Activated naive CD4-positive, alpha-beta T cell treated with anti-CD3 and anti-CD28 coated beads for 36 hours (primary cell): Measurements from ENCODE around the gene KCNQ1. TPM values are rescaled to one million over a fixed set of nuclear protein-coding genes. Genes with fewer than 3 reads are reported as not detected.

ENCODE experiments used
- CTCF ChIA-PET: fragments of 350-600 bp; sonication (Branson Sonifier 250); formaldehyde crosslinking; loops from one replicate; lab custom pipeline; 2021; ENCODE audit warnings: antibody characterized with exemption; lab: Charles Lee
- DNase-seq: peaks from one replicate; pipeline ENCODE4 v3.0.0-alpha.2; 2020
- H3K27ac Mint-ChIP-seq: one replicate; pipeline ENCODE4 v1.8.0; 2021; ENCODE audit warnings: mild to moderate bottlenecking, mixed read lengths
- H3K27me3 Mint-ChIP-seq: one replicate; pipeline ENCODE4 v1.8.0; 2021; ENCODE audit warnings: low read depth, mixed read lengths
- H3K36me3 Mint-ChIP-seq: one replicate; pipeline ENCODE4 v1.8.0; 2021; ENCODE audit warnings: low read depth, mixed read lengths
- H3K4me1 Mint-ChIP-seq: one replicate; pipeline ENCODE4 v1.8.0; 2021; ENCODE audit warnings: low read depth, mixed read lengths
- H3K4me3 Mint-ChIP-seq: one replicate; pipeline ENCODE4 v1.8.0; 2021; ENCODE audit warnings: mild to moderate bottlenecking, moderate library complexity, mixed read lengths
- H3K9me3 Mint-ChIP-seq: one replicate; pipeline ENCODE4 v1.8.0; 2021; ENCODE audit warnings: mixed read lengths
- intact Hi-C: fragments of 100-400 bp; cut with micrococcal nuclease; formaldehyde crosslinking; loops from one replicate; pipeline ENCODE4 v1.15.1; 2023
- total RNA-seq, 2 experiments: library from RNA; stranded (reverse); gene quantifications; one replicate each; pipeline ENCODE4 v1.2.3, GENCODE V29; 2021

KCNQ1 gene
- total RNA-seq, 2 experiments from 2014 or later: 10.6 to 10.8 TPM

- no peaks in the 10 kb centered on the region for H3K9me3 Mint-ChIP-seq
- H3K36me3 Mint-ChIP-seq: peaks cover 4% of the 10 kb centered on the region
- H3K4me1 Mint-ChIP-seq: peaks cover 16% of the 10 kb centered on the region
- CTCF ChIA-PET: interaction anchor here (0.6 to 6.1 kb wide), 4 partner anchors 10 to 97 kb away, joined by 3 to 38 read pairs (median 14); no protein-coding TSS in a partner anchor
- H3K27ac Mint-ChIP-seq: no peak overlapping the region
- H3K4me3 Mint-ChIP-seq: peak overlapping the region; percentile 84
- intact Hi-C loops: loop anchor here (5.0 kb wide), 1 partner anchor 205 kb away; no protein-coding TSS in a partner anchor
- DNase-seq: no peak
- no peaks in the 10 kb centered on the region for H3K27me3 Mint-ChIP-seq
Measured at GRCh38 chr11:2402106-2402505, 42.7 kb upstream of the KCNQ1 start.

GRCh38 chr11:2402890-2403645 is 41.7 kb upstream of the KCNQ1 start:
- H3K4me1 Mint-ChIP-seq: peaks cover 16% of the 10 kb centered on the region
- intact Hi-C loops: loop anchor here (5.0 kb wide), 1 partner anchor 206 kb away; no protein-coding TSS in a partner anchor
- DNase-seq: no peak
- H3K27ac Mint-ChIP-seq: no peak overlapping the region
- H3K27me3 Mint-ChIP-seq: no peaks in the 10 kb centered on the region
- H3K4me3 Mint-ChIP-seq: peak overlapping the region; percentile 84
- H3K36me3 Mint-ChIP-seq: peaks cover 4% of the 10 kb centered on the region
- H3K9me3 Mint-ChIP-seq: no peaks in the 10 kb centered on the region
- CTCF ChIA-PET: interaction anchor here (0.6 to 4.2 kb wide), 3 partner anchors 17 to 809 kb away, joined by 3 to 20 read pairs (median 8); no protein-coding TSS in a partner anchor

- H3K9me3 Mint-ChIP-seq: no peaks in the 10 kb centered on the region
- H3K36me3 Mint-ChIP-seq: peaks cover 4% of the 10 kb centered on the region
- intact Hi-C loops: loop anchor here (5.0 kb wide), 1 partner anchor 207 kb away; no protein-coding TSS in a partner anchor
- DNase-seq: no peak
- peaks cover 13% of the 10 kb centered on the region for H3K4me1 Mint-ChIP-seq
- no peak overlapping the region for H3K27ac Mint-ChIP-seq
- H3K4me3 Mint-ChIP-seq: no peak overlapping the region
- no peaks in the 10 kb centered on the region for H3K27me3 Mint-ChIP-seq
- CTCF ChIA-PET: no interaction called here
Measured at GRCh38 chr11:2404735-2405196, 40.0 kb upstream of the KCNQ1 start.

GRCh38 chr11:2406451-2406850 is 38.4 kb upstream of the KCNQ1 start:
- intact Hi-C loops: no loop called here
- no peaks in the 10 kb centered on the region for H3K9me3 Mint-ChIP-seq
- CTCF ChIA-PET: interaction anchor here (1.0 kb wide), 1 partner anchor 100 kb away, joined by 3 read pairs; no protein-coding TSS in a partner anchor
- H3K4me3 Mint-ChIP-seq: no peak overlapping the region
- H3K27ac Mint-ChIP-seq: no peak overlapping the region
- H3K4me1 Mint-ChIP-seq: peaks cover 11% of the 10 kb centered on the region
- no peak for DNase-seq
- H3K36me3 Mint-ChIP-seq: peaks cover 3% of the 10 kb centered on the region
- no peaks in the 10 kb centered on the region for H3K27me3 Mint-ChIP-seq

GRCh38 chr11:2406878-2407410 is 37.9 kb upstream of the KCNQ1 start:
- CTCF ChIA-PET: interaction anchor here (1.0 kb wide), 1 partner anchor 101 kb away, joined by 3 read pairs; no protein-coding TSS in a partner anchor
- no peak overlapping the region for H3K4me3 Mint-ChIP-seq
- H3K36me3 Mint-ChIP-seq: peaks cover 3% of the 10 kb centered on the region
- H3K27ac Mint-ChIP-seq: no peak overlapping the region
- no peaks in the 10 kb centered on the region for H3K9me3 Mint-ChIP-seq
- intact Hi-C loops: no loop called here
- DNase-seq: no peak
- peaks cover 6% of the 10 kb centered on the region for H3K4me1 Mint-ChIP-seq
- no peaks in the 10 kb centered on the region for H3K27me3 Mint-ChIP-seq

- intact Hi-C loops: no loop called here
- H3K9me3 Mint-ChIP-seq: no peaks in the 10 kb centered on the region
- H3K36me3 Mint-ChIP-seq: no peaks in the 10 kb centered on the region
- DNase-seq: no peak
- H3K4me1 Mint-ChIP-seq: no peaks in the 10 kb centered on the region
- no peak overlapping the region for H3K4me3 Mint-ChIP-seq
- CTCF ChIA-PET: interaction anchor here (1.0 to 1.5 kb wide), 2 partner anchors 11 to 12 kb away, joined by 3 to 5 read pairs; no protein-coding TSS in a partner anchor
- no peak overlapping the region for H3K27ac Mint-ChIP-seq
- H3K27me3 Mint-ChIP-seq: no peaks in the 10 kb centered on the region
Measured at GRCh38 chr11:2408671-2409070, 36.1 kb upstream of the KCNQ1 start.

- no peaks in the 10 kb centered on the region for H3K36me3 Mint-ChIP-seq
- H3K27ac Mint-ChIP-seq: no peak overlapping the region
- no peaks in the 10 kb centered on the region for H3K9me3 Mint-ChIP-seq
- H3K4me3 Mint-ChIP-seq: no peak overlapping the region
- no peaks in the 10 kb centered on the region for H3K4me1 Mint-ChIP-seq
- intact Hi-C loops: no loop called here
- no peaks in the 10 kb centered on the region for H3K27me3 Mint-ChIP-seq
- CTCF ChIA-PET: interaction anchor here (1.0 to 1.5 kb wide), 2 partner anchors 10 to 12 kb away, joined by 3 to 5 read pairs; no protein-coding TSS in a partner anchor
- no peak for DNase-seq
Measured at GRCh38 chr11:2409126-2409525, 35.7 kb upstream of the KCNQ1 start.

- no peak overlapping the region for H3K27ac Mint-ChIP-seq
- intact Hi-C loops: no loop called here
- CTCF ChIA-PET: interaction anchor here (1.0 to 1.5 kb wide), 2 partner anchors 10 to 11 kb away, joined by 3 to 5 read pairs; no protein-coding TSS in a partner anchor
- no peaks in the 10 kb centered on the region for H3K36me3 Mint-ChIP-seq
- no peaks in the 10 kb centered on the region for H3K27me3 Mint-ChIP-seq
- H3K9me3 Mint-ChIP-seq: no peaks in the 10 kb centered on the region
- H3K4me1 Mint-ChIP-seq: no peaks in the 10 kb centered on the region
- DNase-seq: no peak
- H3K4me3 Mint-ChIP-seq: no peak overlapping the region
Measured at GRCh38 chr11:2409611-2410468, 35.0 kb upstream of the KCNQ1 start.

- H3K4me1 Mint-ChIP-seq: no peaks in the 10 kb centered on the region
- no peak overlapping the region for H3K4me3 Mint-ChIP-seq
- H3K36me3 Mint-ChIP-seq: no peaks in the 10 kb centered on the region
- H3K27me3 Mint-ChIP-seq: no peaks in the 10 kb centered on the region
- no peaks in the 10 kb centered on the region for H3K9me3 Mint-ChIP-seq
- intact Hi-C loops: no loop called here
- H3K27ac Mint-ChIP-seq: no peak overlapping the region
- DNase-seq: no peak
- CTCF ChIA-PET: no interaction called here
Measured at GRCh38 chr11:2410616-2411015, 34.2 kb upstream of the KCNQ1 start.

- H3K36me3 Mint-ChIP-seq: no peaks in the 10 kb centered on the region
- intact Hi-C loops: no loop called here
- no peaks in the 10 kb centered on the region for H3K27me3 Mint-ChIP-seq
- H3K27ac Mint-ChIP-seq: no peak overlapping the region
- no peaks in the 10 kb centered on the region for H3K9me3 Mint-ChIP-seq
- CTCF ChIA-PET: interaction anchor here (0.6 to 2.0 kb wide), 3 partner anchors 10 to 753 kb away, joined by 3 to 7 read pairs (median 4); no protein-coding TSS in a partner anchor
- no peak overlapping the region for H3K4me3 Mint-ChIP-seq
- DNase-seq: no peak
- H3K4me1 Mint-ChIP-seq: no peaks in the 10 kb centered on the region
Measured at GRCh38 chr11:2411446-2412305, 33.1 kb upstream of the KCNQ1 start.

GRCh38 chr11:2412323-2412722 is 32.5 kb upstream of the KCNQ1 start:
- no peaks in the 10 kb centered on the region for H3K36me3 Mint-ChIP-seq
- no peak for DNase-seq
- CTCF ChIA-PET: interaction anchor here (0.6 to 2.0 kb wide), 3 partner anchors 10 to 753 kb away, joined by 3 to 7 read pairs (median 4); no protein-coding TSS in a partner anchor
- no peaks in the 10 kb centered on the region for H3K27me3 Mint-ChIP-seq
- no peak overlapping the region for H3K4me3 Mint-ChIP-seq
- intact Hi-C loops: no loop called here
- H3K27ac Mint-ChIP-seq: no peak overlapping the region
- H3K9me3 Mint-ChIP-seq: no peaks in the 10 kb centered on the region
- no peaks in the 10 kb centered on the region for H3K4me1 Mint-ChIP-seq
